Hypothalamus (tissue), 51 donors: Measurements from ENCODE around the gene SCART1.
"Not testable (repeated sequence)": the region's sequence is repeated elsewhere in the genome, so short reads cannot be mapped to it uniquely, and the experiment has no call there.

Experiments used
- DNase-seq, 51 donors: peaks; one replicate each; lab custom pipeline; 2025; lab: John Stamatoyannopoulos, UW

SCART1 gene

DNA sequence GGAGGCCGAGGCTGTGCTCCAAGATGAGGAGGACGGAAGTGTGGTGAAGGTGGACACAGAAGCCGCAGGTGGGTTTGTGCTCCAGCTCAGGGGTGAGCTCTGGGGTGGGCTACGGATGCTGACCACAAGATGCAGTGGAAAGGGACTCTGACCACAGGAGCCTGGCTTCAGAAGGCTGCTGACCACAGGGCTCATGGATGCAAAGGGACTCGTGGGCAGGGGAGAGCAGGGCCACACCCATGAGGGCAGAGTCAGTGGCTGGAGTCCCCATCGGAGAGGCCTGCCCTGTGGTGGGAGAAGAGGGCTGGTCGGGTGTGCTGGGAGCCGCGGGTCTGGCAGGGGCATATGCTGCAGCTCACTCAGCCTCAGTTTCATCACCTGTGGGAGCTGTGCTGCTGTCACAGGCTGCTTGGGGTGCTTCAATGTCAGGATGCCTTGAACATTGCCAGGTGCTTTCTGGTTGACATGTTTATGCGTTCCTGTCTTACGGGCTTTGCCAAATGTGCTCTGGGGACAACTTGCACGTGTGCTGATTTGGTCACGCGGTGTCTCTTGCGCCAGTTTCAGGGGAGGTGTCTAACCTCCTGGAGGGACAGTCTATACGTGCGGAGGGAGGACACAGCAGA, 13.7 kb downstream of the SCART1 start:
- no peak for DNase-seq

DNA sequence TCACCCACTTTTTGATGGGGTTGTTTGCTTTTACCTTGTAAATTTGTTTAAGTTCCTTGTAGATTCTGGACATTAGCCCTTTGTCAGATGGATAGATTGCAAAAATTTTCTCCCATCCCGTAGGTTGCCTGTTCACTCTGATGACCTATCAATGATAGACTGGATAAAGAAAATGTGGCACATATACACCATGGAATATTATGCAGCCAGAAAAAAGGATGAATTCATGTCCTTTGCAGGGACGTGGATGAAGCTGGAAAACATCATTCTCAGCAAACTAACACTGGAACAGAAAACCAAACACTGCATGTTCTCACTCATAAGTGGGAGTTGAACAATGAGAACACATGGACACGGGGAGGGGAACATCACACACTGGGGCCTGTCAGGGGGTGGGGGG, 15.5 kb downstream of the SCART1 start:
- DNase-seq: not testable (repeated sequence)

DNA sequence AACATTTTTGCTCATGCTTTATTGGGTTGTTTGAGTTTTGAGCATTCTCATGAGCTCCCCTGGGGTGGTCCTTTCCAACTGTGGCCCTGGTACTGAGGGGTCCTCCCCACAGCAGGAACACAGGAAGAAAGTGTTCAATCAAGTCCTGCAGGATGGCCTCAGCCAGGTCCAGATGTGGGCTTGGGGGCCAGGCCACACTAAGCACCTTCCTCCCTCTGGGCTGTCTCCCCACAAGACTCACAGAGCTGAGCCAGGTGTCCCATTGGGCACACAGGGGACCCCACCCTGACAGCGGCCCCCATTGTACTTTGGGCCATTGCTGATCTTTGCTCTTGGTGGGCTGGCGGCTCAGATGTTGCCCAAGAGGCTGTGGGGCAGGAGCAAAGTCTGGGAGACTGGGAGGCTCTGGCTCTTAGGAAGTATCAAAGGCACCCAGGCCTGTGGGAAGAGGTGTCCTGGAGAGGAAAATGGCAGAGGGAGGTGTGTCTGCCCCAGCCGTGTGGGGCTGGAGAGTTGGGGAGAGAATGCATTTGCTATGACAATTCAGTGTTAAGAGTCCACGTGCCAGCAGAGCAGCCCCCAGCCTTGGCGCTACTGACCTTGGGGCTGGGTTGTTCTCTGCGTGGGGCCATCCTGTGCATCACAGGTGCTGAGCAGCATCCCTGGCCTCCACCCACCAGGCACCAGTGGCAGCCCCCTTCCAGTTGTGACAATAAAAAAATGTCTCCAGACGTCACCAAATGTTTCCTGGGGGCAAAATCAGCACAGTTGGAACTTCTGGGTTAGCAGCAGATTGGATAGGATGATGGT, 17.8 kb downstream of the SCART1 start:
- DNase-seq: no peak

DNA sequence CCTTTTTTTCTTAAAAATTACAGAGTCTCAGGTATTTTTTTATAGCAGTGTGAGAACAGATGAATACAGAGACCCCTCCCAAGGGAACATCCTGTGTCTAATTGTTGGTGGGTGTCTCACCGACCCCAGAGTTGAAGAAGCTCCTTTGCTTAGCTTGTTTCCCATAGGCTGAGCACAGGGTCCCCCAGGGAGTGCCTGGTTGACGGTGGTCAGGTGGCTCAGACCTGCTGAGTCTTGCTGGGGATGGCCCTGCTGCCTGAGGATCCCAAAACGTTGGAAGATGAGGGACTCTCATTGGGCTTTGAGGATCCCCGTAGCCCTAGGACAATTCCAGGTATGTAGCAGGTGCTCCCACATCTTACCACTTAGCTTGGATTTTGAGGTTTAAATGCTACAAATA, 19.5 kb downstream of the SCART1 start:
- no peak for DNase-seq

DNA sequence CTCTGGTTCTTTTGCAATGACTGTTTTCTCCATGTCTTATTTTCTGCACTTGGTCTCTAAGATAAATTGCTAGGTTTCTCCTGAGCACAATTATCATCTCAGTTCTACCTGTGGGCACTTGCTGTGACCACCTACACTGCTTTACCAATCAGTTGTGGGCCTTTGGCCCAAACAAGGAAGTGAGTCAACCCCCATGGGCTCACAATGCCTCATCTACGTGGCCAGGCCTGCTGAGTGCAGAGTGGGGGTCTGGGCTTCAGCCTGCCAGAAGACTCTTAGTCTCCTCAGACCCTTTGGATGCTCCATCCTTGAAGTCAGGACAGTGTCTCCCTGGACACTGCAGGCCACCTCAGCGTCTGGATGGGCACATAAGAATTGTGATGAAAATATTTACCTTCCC, 20.3 kb downstream of the SCART1 start:
- no peak for DNase-seq

DNA sequence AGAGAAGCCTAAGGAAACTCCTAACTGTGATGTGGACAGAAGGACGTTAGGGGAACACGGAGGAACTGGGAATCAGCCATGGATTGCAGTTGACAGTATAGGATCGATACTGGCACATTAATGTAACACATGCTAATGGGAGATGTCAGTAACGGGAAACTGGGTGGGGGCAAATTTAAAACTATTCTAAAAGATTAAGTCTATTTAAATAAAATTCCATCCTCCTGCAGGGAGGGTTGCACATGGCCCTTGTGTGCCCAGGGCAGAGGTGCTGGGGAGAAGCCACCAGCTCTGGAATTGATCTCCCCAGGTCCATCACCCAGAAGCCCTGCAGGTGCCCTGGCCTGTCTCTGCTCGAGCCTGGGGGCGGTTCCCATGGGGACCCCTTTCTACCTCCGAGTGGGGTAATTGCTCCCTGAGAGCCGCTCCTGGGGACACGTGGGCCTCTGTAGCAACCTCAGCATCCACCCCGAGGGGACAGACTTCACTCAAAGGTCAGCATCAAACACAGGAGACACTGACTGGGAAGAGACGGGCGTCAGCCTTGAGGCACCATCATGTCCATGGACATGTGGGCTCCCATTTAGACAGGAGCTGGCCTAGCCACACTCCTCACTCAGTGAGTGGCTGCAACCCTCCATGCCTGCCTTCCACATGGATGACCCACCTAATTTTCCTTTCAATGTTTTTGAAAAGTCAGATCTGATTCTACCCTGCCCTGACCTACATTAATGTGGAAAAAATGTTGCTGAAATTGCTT, 21.1 kb downstream of the SCART1 start:
- DNase-seq: no peak

DNA sequence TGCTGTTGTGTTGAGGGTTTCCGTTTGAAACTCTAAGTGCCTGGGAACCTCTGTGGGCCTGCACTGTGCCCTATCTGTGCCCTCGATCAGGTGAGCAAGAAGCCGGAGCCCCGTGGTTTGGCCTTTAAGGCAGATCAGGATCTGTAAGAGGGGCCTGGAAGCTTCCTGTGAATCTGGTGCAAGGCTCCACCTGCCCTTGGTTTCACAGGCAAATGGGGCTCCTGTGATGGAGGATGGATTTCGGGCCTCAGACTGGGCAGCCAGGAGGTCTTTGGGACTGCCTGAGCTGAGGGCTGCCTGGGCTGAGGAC, 21.6 kb downstream of the SCART1 start:
- DNase-seq: no peak

DNA sequence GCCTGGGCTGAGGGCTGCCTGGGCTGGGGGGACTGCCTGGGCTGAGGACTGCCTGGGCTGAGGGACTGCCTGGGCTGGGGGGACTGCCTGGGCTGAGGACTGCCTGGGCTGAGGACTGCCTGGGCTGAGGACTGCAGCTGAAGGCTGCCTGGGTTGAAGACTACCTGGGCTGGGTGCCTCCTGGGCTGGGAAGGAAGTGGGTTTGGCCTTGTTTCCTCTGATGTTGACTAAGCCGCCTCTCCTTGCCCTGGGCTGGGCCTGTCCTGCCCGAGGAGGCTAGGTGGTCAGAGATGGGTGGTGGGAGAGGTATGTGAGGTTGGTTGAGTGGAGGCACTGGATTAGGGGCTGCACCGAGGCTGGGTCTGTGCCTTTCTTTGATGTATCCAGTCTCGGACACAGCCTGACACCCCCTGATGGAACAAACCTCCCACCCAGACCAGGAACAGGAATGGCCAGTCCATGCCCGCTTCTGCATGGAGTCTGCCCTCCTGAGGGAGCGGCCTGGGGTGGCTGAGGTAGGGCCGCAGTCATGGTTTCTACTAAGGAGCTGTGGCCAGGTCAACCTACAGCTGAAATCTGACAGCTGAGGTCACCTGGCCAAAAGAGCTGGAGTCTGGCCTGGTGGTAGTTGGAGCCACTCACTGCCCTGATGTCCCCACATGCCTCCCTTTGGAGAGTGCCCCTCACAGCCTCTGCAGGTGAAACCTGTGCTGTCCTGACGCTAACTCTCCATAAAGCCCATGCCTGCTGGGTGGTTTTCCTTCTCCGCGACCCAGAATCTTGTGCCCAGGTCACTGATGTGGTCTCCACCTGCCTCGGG, 22.3 kb downstream of the SCART1 start:
- no peak for DNase-seq

DNA sequence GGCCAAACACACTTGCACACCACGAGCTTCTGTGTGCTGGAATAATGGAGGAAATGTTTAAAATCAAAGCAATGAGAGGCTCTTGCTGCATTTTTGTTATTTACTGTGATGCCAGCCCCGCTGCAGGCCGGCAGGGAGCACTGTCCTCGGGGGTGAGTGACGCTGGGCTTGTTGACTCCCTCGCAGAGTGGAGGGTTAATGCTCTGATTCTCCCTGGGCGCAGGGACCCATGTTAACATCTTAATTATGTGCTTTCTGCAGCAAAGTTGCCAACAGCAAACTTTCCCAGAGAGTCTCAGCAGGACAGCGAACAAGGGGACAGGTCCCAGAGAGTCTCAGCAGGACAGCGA, 22.9 kb downstream of the SCART1 start:
- DNase-seq: no peak

DNA sequence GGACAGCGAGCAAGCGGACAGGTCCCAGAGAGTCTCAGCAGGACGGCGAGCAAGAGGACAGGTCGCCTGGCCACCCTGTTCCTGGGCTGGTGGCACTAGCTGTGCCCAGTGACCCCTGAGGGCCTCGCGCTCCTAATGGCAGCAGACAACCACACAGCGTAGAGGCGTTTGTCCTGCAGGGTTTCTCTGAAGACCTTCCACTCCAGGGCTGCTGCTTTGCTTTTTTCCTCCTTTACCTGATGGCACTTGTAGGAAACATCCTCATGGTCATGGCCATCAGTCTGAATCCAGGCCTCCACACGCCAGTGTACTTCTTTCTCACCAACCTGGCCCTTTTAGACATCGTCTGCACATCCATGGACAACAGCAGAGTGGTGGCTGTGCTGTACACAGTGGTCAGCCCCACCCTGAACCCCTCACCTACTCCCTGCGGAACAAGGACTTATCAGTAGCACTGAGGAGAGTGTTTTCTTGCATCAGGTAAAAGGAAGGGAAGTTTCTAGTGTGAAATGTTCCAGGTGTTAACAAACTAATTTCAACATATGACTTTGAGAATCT, 27.4 kb downstream of the SCART1 start:
- no peak for DNase-seq

DNA sequence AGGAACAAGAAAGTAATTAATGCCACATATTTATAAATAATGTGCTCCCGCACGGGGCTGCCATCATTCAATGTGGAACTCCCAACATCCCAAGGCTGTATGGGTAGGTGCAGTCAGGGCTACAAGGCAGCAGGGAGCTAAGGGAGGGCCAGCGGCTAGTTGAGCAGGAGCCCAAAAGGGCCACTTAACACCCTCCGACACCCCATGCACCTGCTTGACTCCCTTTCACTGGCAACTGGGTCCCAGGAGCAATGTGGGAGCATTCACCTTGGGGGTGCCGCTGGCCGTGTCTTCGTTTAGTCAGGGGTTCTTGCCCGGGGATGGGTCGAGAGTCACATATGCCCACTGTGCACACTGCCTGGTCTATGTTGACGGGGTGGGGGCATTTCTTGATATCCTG, 27.9 kb downstream of the SCART1 start:
- no peak for DNase-seq

DNA sequence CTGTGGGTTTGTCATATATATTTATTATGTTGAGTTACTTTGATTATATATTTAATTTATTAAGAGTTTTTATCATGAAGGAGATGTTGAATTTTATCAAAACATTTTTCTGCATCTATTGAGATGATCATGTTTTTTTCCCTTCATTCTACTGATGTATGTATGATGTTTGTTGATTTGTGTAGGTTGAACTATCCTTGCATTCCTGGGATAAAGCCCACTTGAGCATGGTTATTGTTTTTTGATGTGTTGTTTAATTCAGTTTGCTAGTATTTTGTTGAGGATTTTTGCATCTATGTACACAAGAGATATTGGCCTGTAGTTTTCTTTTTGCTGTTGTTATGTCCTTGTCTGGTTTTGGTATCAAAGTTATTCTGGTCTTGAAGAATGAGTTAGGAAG, 31.1 kb downstream of the SCART1 start:
- DNase-seq: no peak

DNA sequence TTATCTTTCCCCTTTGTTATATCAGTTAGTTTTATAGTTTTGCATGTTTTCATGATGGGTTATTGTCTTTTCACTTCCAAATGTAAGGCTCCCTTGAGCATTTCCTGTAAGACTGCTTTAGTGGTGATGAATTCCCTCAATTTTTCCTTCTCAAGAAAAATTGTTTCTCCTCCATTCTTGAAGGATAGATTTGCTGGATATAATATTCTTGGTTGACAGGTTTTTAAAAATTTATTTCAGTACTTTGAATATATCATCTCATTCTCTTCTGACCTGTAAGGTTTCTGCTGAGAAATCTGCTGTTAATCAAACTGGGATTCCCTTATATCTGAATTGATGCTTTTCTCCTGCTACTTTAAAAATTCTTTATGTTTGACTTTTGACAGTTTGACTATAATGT, 33.3 kb downstream of the SCART1 start:
- DNase-seq: no peak

DNA sequence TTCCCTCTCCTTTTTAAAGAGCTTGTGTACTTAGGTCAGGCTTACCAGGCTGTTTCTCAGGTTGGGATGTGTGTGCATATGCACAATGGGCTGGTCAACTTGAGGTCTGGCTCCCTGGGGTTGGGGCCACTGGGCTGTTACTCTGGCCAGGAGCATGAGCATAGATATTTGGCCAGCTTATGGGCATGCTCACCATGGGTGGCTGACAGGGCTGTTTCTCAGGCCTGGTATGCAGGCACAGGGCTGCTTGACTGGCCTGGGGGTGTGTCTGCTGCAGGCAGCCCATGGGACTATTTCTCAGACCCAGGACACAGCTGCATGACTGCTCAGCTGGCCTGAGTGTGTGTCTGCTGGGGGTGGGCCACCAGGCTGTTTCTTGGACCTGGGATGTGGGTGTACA, 34.6 kb downstream of the SCART1 start:
- DNase-seq: no peak

DNA sequence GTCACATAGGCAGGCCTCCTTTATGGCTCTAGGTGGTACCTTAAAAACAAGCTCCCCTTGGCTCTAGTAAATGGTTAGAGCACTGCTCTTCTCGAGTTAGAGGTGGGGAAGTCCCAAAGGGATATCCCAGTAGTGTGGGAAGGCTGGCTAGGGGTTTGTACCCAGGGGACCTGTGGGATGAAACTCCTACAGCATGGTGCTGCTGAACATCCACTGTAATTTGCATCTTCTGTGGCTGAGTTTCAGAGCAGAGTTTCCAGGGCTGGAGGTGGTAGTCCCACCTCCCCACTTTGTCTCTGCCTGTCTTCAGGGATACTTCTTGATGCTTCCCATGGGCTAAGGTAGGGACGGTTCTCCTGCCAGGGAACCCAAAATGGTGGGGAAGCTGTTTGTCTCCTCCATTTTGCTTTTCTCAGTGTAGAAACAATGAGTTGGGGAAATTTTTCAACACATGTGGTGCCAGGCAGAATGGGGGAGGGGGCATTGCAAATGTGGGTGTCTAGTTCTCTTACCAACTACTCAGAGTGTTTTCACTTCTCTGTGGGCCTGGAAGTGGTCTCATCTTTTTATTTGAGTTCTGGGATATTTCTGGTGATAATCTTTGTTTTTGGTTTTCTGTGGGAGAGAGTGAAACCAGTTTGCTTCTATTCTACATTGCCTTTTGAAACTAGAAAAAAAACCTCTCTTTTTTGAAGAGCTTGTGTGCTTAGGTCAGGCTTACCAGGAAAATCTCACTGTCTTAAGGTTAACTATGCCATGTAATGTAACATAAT, 36.3 kb downstream of the SCART1 start:
- DNase-seq: no peak

DNA sequence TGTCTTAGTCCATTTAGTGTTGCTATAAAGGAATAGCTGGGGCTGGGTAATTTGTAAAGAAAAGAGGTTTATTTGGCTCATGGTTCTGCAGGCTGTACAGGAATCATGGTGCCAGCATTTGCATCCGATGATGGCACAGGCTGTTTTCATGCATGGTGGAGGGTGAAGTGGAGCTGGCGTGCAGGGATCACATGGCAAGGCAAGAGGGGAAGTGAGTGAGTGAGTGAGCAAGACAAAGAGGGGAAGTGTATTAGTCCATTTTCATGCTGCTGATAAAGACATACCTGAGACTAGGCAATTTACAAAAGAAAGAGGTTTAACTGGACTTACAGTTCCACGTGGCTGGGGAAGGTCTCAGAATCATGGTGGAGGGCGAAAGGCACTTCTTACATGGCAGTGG, 39.8 kb downstream of the SCART1 start:
- not testable (repeated sequence) for DNase-seq

DNA sequence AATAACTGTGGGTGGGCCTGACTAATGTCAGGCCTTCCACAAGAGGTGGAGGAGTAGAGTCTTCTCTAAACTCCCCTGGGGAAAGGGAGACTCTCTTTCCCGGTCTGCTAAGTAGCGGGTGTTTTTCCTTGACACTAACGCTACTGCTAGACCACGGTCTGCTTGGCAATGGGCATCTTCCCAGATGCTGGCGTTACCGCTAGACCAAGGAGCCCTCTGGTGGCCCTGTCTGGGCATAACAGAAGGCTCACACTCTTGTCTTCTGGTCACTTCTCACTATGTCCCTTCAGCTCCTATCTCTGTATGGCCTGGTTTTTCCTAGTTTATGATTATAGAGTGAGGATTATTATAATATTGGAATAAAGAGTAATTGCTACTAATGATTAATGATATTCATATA, 43.6 kb downstream of the SCART1 start:
- peak in 2 of 51 donors; percentile 4 to 5 for DNase-seq

DNA sequence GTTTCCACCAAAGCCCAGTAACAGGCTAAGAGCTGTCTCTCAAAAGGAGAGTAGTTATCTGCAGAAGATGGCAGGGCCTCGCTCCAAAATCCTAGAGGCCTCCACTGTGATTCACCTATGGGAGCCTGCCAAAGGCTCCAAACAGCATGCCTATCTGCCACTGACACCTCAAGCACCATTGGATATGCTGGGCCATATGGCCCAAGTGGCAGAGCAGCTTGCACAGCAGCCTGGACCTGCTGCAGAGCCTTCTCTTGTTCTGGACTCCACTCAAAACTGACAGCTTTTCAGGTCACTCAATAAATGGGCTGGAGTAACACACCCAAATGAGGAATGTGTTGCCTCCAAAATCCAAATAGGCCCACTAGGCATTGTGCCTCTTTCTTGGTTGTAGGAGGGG, 45.4 kb downstream of the SCART1 start:
- not testable (repeated sequence) for DNase-seq

DNA sequence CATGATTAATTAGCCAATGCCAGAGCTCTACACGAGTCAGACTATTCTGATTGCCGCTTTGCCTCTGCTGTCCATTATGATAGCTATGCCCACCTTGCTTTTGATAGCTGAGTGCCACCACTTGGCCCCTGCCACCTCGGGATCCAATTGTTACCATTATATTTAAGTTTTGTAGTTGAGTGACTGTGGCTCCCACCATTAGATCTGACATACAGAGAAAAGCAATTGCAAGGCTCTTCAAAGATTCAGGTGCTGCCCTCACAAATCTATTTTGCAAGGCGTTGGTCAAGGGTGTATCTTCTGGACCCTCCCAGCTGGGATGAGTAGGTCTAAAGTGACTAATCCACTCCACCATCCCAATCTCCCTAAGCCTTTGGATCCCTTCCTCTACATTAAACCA, 47.2 kb downstream of the SCART1 start:
- not testable (repeated sequence) for DNase-seq

DNA sequence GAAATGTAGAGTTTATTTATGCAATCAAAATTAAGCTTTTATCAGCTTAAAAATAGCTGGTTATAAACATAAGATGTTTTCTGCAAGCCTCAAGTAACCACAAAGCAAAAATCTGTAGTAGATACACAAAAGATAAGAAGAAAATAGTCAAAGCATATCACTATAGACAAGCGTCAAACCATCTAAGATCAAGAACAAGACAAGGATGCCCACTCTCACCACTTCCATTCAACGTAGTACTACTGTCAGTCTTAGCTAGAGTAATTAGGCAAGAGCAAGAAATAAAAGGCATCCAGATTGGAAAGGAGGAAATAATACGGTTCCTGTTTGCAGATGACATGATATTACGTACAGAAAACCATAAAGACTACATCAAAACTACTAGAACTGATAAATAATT, 56.0 kb downstream of the SCART1 start:
- DNase-seq: no peak
